ENCODE measurements around the gene FDX1.
"Not testable (repeated sequence)": the region's sequence is repeated elsewhere in the genome, so short reads cannot be mapped to it uniquely, and the experiment has no call there.

Gene FDX1, protein sequence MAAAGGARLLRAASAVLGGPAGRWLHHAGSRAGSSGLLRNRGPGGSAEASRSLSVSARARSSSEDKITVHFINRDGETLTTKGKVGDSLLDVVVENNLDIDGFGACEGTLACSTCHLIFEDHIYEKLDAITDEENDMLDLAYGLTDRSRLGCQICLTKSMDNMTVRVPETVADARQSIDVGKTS

DNA sequence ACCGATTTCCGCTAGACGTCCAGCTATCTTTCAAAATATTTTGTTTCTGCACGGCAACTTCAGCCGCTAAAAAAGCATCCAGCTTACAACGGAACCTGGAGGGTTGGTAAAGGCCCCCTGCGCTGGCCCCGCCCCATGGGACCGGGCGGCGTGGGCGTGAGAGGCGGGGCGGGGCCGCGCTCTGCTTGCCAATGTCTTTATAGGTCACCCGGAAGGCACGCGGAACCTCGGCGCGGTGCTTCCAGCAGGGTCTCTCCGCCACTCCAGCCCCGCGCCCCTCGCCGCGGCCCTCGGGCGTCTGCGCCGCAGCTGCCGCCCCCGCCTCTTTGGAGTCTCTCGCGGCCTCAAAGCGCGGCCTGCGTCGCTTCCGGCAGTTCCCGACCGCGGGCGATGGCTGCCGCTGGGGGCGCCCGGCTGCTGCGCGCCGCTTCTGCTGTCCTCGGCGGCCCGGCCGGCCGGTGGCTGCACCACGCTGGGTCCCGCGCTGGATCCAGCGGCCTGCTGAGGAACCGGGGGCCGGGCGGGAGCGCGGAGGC, at the start of gene FDX1:
TSS of gene FDX1 (plus strand) at position 218 of the 536 bp plus-strand sequence. CDS start at position 391, 173 bp downstream.
- no peaks in the 10 kb centered on the region for H3K27me3 Mint-ChIP-seq
- H3K4me1 Mint-ChIP-seq: peaks cover 46% of the 10 kb centered on the region
- H3K27ac Mint-ChIP-seq: peak within 1 kb of the TSS; percentile 97
- no peaks in the 10 kb centered on the region for H3K36me3 Mint-ChIP-seq
- no peaks in the 10 kb centered on the region for H3K9me3 Mint-ChIP-seq
- peak within 1 kb of the TSS; percentile 98 for H3K4me3 Mint-ChIP-seq

DNA sequence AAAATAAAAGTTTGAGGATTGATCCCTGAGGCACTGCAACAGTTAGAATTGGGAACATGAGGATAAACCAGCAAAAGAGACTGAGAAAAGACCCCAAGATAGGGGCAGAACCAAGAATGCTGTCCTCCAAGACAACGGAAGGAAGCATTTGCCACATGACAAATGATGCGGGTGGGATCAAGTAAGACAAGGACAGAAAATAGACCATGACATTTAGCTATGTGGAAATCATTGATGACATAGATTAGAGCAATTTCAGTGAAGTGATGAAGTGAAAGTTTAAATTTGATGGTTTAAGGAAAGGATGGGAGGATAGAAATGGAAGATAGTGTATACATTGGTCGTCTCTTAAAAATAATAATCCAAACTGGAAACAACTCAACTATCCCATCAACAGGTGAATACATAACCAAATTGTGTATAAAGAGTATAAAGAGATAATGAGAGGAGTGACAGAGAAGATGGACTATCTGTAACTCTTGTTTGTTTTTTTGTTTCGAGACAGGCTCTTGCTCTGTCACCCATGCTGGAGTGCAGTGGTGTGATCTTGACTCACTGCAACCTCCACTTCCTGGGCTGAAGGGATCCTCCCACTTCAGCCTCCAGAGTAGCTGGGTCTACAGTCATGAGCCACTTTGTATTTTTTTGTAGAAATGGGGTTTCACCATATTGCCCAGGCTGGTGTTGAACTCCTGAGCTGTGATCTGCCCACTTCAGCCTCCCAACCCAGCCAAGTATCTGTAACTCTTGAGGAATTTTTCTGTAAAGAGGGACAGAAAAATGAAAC, 48.7 kb upstream of the FDX1 start:
- peaks cover 3% of the 10 kb centered on the region for H3K27me3 Mint-ChIP-seq
- no peak overlapping the region for H3K27ac Mint-ChIP-seq
- H3K4me3 Mint-ChIP-seq: no peak overlapping the region
- H3K36me3 Mint-ChIP-seq: no peaks in the 10 kb centered on the region
- peaks cover 6% of the 10 kb centered on the region for H3K4me1 Mint-ChIP-seq
- no peaks in the 10 kb centered on the region for H3K9me3 Mint-ChIP-seq

DNA sequence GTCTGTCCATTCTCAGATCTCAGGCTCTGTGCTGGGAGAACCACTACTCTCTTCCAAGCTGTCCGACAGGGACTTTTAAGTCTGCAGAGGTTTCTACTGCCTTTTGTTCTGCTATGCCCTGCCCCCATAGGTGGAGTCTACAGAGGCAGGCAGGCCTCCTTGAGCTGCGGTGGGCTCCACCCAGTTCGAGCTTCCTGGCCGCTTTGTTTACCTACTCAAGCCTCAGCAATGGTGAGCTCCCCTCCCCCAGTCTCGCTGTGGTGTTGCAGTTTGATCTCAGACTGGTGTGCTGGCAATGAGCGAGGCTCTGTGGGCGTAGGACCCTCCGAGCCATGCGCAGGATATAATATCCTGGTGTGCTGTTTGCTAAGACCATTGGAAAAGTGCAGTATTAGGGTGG, 41.5 kb upstream of the FDX1 start:
- H3K27ac Mint-ChIP-seq, H3K4me3 Mint-ChIP-seq, H3K9me3 Mint-ChIP-seq: not testable (repeated sequence)

DNA sequence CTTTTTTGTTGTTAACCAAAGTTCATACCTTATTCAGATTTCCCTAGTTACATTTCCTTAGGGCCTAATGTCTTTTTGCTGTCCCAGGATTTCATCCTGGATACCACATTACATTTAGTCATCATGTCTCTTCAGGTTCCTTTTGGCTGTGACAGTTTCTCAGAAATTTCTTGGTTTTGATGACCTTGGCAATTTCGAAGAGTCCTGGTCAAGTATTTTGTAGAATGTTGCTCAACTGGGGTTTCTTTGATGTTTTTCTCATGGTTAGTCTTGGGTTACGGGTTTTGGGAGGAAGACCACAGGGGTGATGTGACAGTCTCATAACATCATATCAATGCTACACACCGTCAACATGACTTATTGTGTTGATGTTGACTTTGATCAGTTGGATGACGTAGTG, 39.8 kb upstream of the FDX1 start:
- peaks cover 2% of the 10 kb centered on the region for H3K27me3 Mint-ChIP-seq
- no peak overlapping the region for H3K27ac Mint-ChIP-seq
- H3K4me3 Mint-ChIP-seq: no peak overlapping the region
- no peaks in the 10 kb centered on the region for H3K9me3 Mint-ChIP-seq
- H3K4me1 Mint-ChIP-seq: peaks cover 3% of the 10 kb centered on the region
- H3K36me3 Mint-ChIP-seq: no peaks in the 10 kb centered on the region

More for the DNA sequence above, 41.5 kb upstream of the FDX1 start:
- H3K27me3 Mint-ChIP-seq, H3K4me1 Mint-ChIP-seq, H3K36me3 Mint-ChIP-seq: not testable (repeated sequence)

DNA sequence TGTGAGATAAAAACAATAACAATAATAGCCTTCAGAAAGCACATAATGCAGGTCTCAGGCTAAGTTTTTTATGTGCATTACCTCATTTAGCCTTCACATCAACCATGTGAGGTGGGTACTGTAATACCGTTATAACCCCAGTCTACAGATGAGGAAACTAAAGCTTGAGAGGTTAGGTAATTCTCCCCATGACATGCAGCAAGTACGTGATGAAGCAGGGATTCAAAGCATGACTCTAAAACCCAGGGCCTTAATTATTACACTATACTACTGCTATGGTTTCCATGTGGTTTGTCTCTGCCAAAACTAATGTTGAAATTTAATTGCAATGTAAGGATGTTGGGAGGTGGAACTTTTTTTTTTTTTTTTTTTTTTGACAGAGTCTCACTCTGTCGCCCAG, 37.7 kb upstream of the FDX1 start:
- no peaks in the 10 kb centered on the region for H3K9me3 Mint-ChIP-seq
- no peaks in the 10 kb centered on the region for H3K36me3 Mint-ChIP-seq
- no peak overlapping the region for H3K27ac Mint-ChIP-seq
- no peak overlapping the region for H3K4me3 Mint-ChIP-seq
- peaks cover 7% of the 10 kb centered on the region for H3K27me3 Mint-ChIP-seq
- peaks cover 3% of the 10 kb centered on the region for H3K4me1 Mint-ChIP-seq

DNA sequence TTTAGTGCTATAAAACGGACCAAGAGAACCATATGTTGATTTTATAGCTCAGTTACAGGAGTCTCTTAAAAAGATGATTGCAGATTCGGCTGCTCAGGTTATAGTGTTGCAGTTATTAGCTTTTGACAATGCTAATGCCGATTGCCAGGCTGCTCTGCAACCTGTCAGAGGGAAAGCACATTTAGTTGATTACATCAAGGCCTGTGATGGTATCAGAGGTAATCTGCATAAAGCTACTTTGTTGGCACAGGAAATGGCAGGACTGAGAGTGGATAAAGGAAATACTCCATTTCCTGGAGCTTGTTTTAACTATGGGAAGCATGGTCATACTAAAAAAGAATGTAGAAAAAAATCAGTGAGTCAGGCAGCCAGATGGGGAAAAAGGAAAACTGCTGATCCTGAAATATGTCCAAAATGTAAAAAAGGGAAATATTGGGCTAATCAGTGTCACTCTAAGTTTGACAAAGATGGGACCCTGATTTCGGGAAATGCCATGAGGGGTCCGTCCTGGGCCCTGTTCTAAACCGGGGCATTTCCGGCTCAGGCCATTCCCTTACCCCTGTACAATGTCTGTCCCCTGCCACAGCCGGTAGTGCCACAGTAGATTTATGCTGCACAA, 32.0 kb upstream of the FDX1 start:
- not testable (repeated sequence) for H3K4me1 Mint-ChIP-seq, H3K27me3 Mint-ChIP-seq, H3K9me3 Mint-ChIP-seq, H3K4me3 Mint-ChIP-seq, H3K27ac Mint-ChIP-seq, H3K36me3 Mint-ChIP-seq

DNA sequence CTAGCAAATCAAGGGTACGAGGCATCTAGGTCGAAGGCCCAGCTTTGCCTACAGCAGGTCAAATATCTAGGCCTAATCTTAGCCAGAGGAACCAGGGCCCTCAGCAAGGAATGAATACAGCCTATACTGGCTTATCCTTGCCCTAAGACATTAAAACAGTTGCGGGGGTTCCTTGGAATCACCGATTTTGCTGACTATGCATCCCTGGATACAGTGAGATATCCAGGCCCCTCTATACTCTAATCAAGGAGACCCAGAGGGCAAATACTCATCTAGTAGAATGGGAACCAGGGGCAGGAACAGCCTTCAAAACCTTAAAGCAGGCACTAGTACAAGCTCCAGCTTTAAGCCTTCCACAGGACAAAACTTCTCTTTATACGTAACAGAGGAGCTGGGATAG, 26.2 kb upstream of the FDX1 start:
- H3K27me3 Mint-ChIP-seq, H3K27ac Mint-ChIP-seq, H3K36me3 Mint-ChIP-seq: not testable (repeated sequence)

DNA sequence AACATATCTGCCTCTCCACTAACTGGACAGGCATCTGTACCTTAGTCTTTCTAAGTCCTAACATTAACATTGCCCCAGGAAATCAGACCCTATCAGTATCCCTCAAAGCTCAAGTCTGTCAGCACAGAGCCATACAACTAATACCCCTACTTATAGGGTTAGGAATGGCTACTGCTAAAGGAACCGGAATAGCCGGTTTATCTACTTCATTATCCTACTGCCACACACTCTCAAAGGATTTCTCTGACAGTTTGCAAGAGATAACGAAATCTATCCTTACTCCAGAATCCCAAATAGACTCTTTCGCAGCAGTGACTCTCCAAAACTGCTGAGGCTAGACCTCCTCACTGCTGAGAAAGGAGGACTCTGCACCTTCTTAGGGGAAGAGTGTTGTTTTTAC, 24.1 kb upstream of the FDX1 start:
- H3K27ac Mint-ChIP-seq, H3K4me3 Mint-ChIP-seq, H3K27me3 Mint-ChIP-seq, H3K9me3 Mint-ChIP-seq, H3K4me1 Mint-ChIP-seq, H3K36me3 Mint-ChIP-seq: not testable (repeated sequence)

More for the DNA sequence above, 26.2 kb upstream of the FDX1 start:
- not testable (repeated sequence) for H3K4me3 Mint-ChIP-seq, H3K9me3 Mint-ChIP-seq, H3K4me1 Mint-ChIP-seq

DNA sequence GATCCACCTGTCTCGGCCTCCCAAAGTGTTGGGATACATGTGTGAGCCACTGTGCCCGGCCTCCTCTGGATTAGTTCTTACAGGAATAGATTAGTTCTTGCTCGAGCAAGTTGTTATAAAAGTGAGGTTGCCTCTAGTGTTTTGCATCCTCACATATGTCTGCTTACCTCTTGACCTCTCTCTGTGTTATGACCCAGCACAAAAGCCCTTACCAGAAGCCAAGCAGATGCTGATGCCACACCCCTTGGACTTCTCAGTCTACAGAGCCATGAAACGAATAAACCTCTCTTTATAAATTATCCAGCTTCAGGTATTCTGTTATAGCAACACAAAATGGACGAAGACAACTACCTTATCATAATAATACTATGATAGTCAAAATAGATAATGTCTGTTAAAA, 22.4 kb upstream of the FDX1 start:
- Mint-ChIP-seq H3K9me3 (no peaks in the 10 kb centered on the region), H3K36me3 (peaks cover 1% of the 10 kb centered on the region), H3K4me3 (no peak overlapping the region), H3K27me3 (no peaks in the 10 kb centered on the region), H3K27ac (no peak overlapping the region), H3K4me1 (no peaks in the 10 kb centered on the region)

DNA sequence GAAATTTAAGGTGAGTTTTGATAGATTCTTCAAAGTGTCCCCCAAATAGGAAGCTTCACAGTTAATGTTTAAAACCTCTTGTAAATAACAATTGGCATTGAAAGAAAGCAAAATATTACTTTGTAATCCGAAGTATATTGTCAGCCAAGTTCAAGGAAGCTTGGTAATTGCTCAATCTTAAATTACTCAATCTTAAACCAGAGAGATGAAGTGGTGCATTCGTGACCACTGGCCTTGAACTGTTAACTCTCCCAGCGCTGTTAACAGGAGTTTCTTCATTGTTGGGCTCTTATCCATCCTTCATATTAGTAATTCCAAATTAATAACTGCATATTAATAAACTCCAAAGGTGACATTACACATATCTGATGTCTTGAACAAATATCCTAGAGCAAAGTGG, 20.6 kb upstream of the FDX1 start:
- no peaks in the 10 kb centered on the region for H3K9me3 Mint-ChIP-seq

DNA sequence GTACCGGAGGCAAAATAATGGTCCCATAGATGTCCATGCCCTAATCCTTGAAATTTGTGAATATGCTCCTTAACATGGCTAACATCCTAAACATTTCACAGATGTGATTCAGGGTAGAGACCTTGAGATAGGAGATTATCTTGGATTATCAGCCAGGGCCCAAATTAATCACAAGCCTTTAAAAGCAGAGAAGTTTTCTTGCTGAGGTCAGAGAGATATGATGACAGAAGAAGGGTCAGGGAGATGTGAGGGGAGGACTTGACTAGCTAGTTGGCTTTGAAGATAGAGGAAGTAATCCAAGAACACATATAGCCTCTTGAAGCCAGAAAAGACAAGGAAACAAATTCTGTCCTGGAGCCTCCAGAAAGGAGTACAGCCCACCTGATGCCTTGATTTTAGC, 19.1 kb upstream of the FDX1 start:
- no peak overlapping the region for H3K27ac Mint-ChIP-seq
- H3K4me3 Mint-ChIP-seq: no peak overlapping the region
- no peaks in the 10 kb centered on the region for H3K9me3 Mint-ChIP-seq
- H3K36me3 Mint-ChIP-seq: peaks cover 1% of the 10 kb centered on the region
- H3K27me3 Mint-ChIP-seq: no peaks in the 10 kb centered on the region
- no peaks in the 10 kb centered on the region for H3K4me1 Mint-ChIP-seq

More for the DNA sequence above, 20.6 kb upstream of the FDX1 start:
- no peak overlapping the region for H3K4me3 Mint-ChIP-seq
- H3K27ac Mint-ChIP-seq: no peak overlapping the region
- peaks cover 1% of the 10 kb centered on the region for H3K36me3 Mint-ChIP-seq
- H3K4me1 Mint-ChIP-seq: no peaks in the 10 kb centered on the region
- no peaks in the 10 kb centered on the region for H3K27me3 Mint-ChIP-seq

DNA sequence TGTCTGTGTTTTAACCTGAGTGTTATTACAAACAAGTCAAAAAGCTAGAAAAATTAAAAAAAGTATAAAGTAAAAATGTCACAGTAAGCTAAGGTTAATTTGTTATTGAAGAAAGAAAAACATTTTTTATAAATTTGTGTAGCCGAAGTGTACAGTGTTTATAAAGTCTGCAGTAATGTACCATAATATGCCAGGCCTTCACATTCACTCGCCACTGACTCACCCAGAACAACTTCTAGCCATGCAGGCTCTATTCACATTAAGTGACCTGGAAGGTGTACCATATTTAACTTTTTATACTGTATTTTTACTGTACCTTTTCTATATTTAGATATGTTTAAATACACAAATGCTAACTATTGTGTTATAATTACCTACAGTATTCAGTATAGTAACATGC, 14.7 kb upstream of the FDX1 start:
- Mint-ChIP-seq H3K4me1 (no peaks in the 10 kb centered on the region), H3K4me3 (no peak overlapping the region), H3K36me3 (peaks cover 2% of the 10 kb centered on the region), H3K27me3 (peaks cover 2% of the 10 kb centered on the region), H3K9me3 (no peaks in the 10 kb centered on the region), H3K27ac (no peak overlapping the region)

DNA sequence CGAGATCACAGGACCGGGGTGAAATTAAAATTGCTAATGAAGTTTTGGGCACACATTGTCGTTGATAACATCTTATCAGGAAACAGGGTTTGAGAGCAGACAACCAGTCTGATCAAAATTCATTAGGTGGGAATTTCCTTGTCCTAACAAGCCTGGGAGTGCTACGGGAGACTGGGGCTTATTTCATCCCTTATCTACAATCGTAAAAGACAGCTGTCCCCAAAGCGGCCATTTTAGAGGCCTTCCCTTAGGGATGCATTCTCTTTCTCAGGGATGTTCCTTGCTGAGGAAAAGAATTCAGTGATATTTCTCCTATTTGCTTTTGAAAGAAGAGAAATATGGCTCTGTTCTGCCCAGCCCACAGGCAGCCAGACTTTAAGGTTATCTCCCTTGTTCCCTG, 8.1 kb upstream of the FDX1 start:
- not testable (repeated sequence) for H3K36me3 Mint-ChIP-seq, H3K4me3 Mint-ChIP-seq, H3K9me3 Mint-ChIP-seq, H3K27me3 Mint-ChIP-seq, H3K4me1 Mint-ChIP-seq, H3K27ac Mint-ChIP-seq

DNA sequence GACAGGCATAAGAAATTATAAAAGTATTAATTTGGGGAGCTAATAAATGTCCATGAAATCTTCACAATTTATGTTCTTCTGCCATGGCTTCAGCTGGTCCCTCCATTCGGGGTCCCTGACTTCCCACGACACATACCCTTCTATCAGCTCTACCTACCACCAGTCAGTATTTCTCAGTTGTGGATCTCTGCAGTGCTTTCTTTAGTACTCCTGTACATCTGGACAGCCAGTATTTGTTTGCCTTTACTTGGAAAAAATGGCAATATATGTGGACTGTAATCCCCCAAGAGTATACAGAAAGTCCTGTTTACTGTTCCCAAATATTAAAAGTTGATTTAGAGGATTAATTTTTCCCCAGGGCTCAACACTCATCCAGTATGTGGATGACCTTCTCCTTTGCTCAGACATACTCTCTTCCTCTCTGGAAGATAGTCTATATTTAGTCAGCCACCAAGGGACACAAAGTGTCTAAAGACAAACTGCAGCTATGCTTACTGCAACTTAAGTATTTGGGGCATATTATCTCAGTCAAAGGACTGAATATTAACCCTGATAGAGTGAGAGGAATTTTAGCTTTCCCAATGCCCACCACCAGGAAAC, 7.3 kb upstream of the FDX1 start:
- Mint-ChIP-seq H3K4me1 (no peaks in the 10 kb centered on the region), H3K27me3 (peaks cover 2% of the 10 kb centered on the region), H3K27ac (no peak overlapping the region), H3K9me3 (no peaks in the 10 kb centered on the region), H3K4me3 (no peak overlapping the region), H3K36me3 (peaks cover 2% of the 10 kb centered on the region)

DNA sequence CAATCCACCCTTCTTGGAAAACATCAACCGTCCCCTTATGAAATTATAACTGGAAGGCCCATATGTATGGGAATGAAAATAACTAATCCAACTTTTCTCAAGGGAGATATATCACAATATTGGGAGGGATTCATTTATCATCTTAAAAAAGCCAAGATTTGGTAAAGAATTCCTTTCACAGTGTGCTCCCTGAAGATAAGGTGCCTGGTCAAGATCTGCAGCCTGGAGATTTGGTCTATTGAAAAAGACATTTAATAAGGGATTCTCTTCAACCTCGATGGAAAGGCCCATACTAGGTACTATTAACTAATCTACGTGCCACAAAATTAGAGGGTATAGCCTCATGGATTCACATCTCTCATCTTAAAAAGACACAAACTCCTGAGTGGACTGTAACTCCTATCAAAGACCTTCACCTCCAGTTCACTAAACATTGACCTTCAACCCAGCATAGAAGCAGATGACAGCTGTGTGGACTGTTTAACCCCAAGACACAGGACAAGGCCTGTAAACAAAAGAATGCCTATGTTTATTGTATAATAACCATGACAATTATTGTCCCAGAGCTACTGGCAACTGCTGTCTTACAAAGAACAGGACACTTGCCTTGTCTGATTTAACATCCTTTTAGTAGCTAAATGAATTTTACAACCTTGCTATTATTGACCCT, 4.8 kb upstream of the FDX1 start:
- H3K4me3 Mint-ChIP-seq: no peak overlapping the region
- peaks cover 12% of the 10 kb centered on the region for H3K4me1 Mint-ChIP-seq
- no peaks in the 10 kb centered on the region for H3K27me3 Mint-ChIP-seq
- H3K9me3 Mint-ChIP-seq: no peaks in the 10 kb centered on the region
- H3K36me3 Mint-ChIP-seq: no peaks in the 10 kb centered on the region
- no peak overlapping the region for H3K27ac Mint-ChIP-seq
